GM21526 (cell line): ENCODE results near the gene CNIH3.

Experiments used
- ATAC-seq: cut with Tn5 transposase; IDR thresholded peaks from one replicate; pipeline ENCODE4 v1.9.1; 2021; ENCODE audit warnings: moderate library complexity; ENCODE audit not compliant: unreplicated experiment, low FRiP score

The CNIH3 gene

GRCh38 chr1:224763126-224763775 lies 147.1 kb downstream of the CNIH3 start:
- ATAC-seq, result no peak

DNA sequence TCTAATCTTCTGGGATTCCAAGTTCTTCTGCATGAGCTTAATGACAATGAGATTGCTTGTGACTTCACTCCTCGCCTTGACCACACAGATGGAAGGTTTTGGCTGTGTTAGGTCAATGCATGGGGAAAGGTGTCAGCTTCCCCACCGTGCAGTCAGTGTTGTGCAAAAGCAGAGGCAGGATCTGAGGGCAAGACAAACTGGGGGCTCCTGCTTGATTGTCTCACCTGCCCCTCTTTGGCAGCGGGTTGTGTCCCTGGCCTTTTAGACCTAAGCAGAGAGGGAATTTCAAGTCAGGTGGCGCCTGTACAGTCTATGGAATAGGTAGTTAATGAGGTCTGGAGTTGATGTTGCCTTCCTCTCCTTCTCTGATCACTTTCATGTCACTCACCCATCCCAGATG lies 150.1 kb downstream of the CNIH3 start:
- no peak for ATAC-seq

- no peak for ATAC-seq
These were observed 150.9 kb downstream of the CNIH3 start for GRCh38 chr1:224767031-224767430.

- no peak for ATAC-seq
These were observed 151.6 kb downstream of the CNIH3 start for GRCh38 chr1:224767676-224768075.

- no peak for ATAC-seq
These were observed 152.9 kb downstream of the CNIH3 start for GRCh38 chr1:224768971-224769370.

GRCh38 chr1:224769452-224770335 lies 153.6 kb downstream of the CNIH3 start:
- no peak for ATAC-seq

GRCh38 chr1:224770336-224770693 lies 154.2 kb downstream of the CNIH3 start:
- no peak for ATAC-seq

GRCh38 chr1:224773646-224774045 lies 157.5 kb downstream of the CNIH3 start:
- no peak for ATAC-seq

GRCh38 chr1:224774378-224774777 lies 158.3 kb downstream of the CNIH3 start:
- ATAC-seq, result no peak

DNA sequence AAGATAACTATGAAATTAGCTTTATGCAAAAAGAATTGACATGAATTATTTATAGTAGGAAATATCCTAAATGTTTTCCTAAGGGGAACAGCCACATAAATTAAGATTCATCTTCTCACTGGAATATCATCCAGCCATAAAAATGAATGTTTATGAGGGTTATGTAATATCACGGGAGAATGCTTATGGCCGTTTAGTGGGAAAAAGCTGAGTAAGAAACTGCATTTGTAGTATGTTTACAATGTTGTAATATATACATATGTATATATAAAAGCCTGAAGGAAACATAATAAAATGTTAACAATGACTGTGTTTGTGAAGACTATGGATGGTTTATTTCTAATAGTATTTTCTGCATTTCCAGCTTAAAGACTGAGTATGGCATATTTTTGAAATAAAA lies 161.1 kb downstream of the CNIH3 start:
- no peak for ATAC-seq

DNA sequence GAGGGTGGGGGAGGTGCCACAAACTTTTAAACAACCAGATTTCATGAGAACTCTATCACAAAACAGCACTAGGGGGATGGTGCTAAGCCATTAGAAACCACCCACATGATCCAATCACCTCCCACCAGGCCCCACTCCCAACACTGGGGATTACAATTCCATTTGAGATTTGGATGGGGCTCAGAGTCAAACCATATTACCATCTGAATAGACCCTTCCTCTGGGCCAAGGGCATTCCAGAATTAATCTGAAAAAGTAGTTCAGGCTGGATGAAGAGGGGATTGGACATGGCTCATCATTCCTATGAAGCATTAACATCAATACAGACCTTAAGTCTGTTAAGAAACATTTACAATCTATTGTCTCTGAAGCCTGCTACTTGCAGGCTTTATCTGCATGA lies 163.4 kb downstream of the CNIH3 start:
- no peak for ATAC-seq

- ATAC-seq, result no peak
These were observed 164.6 kb downstream of the CNIH3 start for GRCh38 chr1:224780736-224781135.

DNA sequence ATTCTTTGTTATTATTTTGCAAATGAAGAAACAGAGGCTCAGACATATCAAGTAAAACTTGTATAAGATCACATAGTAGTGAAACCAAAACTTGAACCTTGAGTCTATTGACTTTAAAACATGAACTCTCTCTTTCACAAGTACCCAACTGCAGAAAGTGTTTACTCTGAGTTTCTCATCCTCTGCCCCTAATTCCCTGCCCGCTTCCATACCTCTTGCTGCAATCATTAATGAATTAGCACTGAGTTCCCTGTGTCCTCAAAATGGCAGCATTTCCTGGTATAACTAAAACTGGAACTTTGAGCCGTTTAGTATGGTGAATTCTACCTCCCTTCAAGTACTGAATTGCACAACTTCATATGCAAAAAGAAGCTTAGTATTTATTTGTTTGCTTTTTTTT lies 165.7 kb downstream of the CNIH3 start:
- peak; percentile 59 for ATAC-seq

DNA sequence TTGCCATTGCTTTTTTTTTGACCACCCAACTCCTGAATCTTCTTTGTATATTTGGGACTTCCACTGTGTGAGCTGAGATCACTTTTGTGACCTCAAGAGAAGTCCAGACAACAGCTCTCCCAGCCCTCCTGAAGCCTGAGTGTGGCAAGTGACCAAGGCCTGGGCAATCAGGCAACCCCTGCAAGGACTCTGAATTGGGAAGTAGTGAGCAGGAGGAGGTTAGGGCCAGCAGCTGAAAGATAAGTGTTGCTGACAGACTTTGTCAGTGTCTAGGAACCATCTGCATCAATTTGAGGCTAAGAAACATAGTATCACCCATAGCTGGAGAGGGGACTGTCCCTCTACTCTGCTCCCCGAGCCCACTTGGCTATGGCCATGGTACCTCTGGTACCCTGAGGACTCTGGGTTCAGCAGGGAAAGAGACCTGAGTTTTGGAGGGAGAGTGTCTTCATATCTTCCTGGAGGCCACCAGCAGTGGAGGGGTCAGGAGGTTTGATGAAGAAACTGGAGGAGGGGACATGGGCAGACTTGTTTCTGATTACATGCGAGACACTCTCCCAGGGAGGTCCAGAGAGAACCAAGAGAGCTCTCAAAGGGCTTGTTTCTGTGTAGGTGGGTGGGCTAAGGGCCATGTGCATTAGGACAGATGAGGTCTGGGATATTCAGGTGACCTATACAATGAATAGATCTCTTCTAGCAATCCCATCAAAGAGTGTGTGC lies 166.3 kb downstream of the CNIH3 start:
- no peak for ATAC-seq

DNA sequence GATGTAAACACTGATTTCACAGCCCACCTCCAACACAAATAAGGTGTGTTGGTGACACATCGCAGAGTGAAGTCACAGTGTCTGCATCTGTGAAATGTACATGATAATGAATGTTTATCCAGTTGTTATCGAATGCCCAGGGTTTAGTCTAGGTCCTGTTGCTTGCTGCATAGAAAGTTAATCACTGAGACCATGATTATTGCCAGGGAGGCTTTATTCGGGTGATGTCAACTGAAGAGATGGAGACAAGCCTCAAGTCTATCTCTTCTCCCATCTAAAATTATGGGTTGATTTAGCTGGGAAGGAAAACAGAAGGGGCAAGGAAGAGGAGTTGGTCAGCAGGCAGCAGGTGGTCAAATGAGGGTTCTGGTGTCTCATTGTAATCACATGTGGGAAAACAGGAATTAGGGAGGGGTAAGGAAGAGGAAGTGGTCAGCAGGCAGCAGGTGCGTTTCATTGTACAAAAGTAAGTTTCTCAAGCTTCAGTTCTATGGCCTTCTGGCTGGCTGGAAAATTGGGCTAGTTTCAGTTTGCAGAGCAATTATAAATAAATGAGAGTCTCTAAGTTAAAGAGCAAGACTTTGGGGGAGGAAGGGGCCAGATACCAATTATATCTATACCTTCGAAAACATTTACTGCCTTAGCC lies 167.0 kb downstream of the CNIH3 start:
- ATAC-seq, result peak; percentile 75

- ATAC-seq, result no peak
These were observed 168.3 kb downstream of the CNIH3 start for GRCh38 chr1:224784265-224785039.

- ATAC-seq, result no peak
These were observed 168.9 kb downstream of the CNIH3 start for GRCh38 chr1:224785040-224785328.

GRCh38 chr1:224785622-224786021 lies 169.5 kb downstream of the CNIH3 start:
- no peak for ATAC-seq

- ATAC-seq, result no peak
These were observed 170.6 kb downstream of the CNIH3 start for GRCh38 chr1:224786533-224787250.

- no peak for ATAC-seq
These were observed 173.2 kb downstream of the CNIH3 start for GRCh38 chr1:224789311-224789710.
